ENCODE data around the gene MDGA2. TPM values are rescaled to one million over a fixed set of nuclear protein-coding genes. Genes with fewer than 3 reads are reported as not detected.

Gene MDGA2
- total and polyA plus RNA-seq, 8 donors = 0.14 to 2.9 TPM; not detected in 6

DNA sequence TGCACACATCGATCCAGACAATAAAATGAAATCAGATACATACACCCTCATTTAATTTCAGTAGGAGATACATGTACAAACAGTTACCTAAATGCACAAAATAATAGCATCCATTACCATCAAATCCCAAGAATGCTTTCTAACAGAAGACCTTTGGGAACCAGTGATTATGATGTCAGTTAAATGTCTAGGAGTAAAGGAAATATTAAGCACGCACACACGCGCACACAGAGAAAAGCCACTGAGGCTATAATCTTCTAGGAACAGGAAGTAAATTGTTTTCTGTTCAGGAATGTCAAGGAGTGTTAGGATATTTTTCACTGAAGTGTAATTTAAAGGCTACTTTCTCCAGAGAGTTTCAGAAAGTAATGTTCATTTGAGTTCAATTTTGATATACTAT, 250.1 kb downstream of the MDGA2 start:
- Histone ChIP-seq H3K4me1 (no peaks in the 10 kb centered on the region), H3K27ac (no peak overlapping the region), H3K27me3 (no peaks in the 10 kb centered on the region), H3K36me3 (no peaks in the 10 kb centered on the region), H3K9me3 (no peaks in the 10 kb centered on the region), H3K4me3 (no peak overlapping the region)
- intact Hi-C loops (cut with DNase I; ENCODE audit: low total_unique reads) = no loop called here
- DNase-seq = no peak
- WGBS, 5 donors = 73 to 85% (median 80%) methylated on average over 4 of the region's 4 CpGs
- TF ChIP-seq EP300 (IDR thresholded peaks at IDR 0.05) (no peak), POLR2A (IDR thresholded peaks at IDR 0.05) (no peak), POLR2AphosphoS5 (IDR thresholded peaks at IDR 0.05) (no peak)
- TF ChIP-seq, protein P1, sequence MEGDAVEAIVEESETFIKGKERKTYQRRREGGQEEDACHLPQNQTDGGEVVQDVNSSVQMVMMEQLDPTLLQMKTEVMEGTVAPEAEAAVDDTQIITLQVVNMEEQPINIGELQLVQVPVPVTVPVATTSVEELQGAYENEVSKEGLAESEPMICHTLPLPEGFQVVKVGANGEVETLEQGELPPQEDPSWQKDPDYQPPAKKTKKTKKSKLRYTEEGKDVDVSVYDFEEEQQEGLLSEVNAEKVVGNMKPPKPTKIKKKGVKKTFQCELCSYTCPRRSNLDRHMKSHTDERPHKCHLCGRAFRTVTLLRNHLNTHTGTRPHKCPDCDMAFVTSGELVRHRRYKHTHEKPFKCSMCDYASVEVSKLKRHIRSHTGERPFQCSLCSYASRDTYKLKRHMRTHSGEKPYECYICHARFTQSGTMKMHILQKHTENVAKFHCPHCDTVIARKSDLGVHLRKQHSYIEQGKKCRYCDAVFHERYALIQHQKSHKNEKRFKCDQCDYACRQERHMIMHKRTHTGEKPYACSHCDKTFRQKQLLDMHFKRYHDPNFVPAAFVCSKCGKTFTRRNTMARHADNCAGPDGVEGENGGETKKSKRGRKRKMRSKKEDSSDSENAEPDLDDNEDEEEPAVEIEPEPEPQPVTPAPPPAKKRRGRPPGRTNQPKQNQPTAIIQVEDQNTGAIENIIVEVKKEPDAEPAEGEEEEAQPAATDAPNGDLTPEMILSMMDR (IDR thresholded peaks at IDR 0.05) = no peak

DNA sequence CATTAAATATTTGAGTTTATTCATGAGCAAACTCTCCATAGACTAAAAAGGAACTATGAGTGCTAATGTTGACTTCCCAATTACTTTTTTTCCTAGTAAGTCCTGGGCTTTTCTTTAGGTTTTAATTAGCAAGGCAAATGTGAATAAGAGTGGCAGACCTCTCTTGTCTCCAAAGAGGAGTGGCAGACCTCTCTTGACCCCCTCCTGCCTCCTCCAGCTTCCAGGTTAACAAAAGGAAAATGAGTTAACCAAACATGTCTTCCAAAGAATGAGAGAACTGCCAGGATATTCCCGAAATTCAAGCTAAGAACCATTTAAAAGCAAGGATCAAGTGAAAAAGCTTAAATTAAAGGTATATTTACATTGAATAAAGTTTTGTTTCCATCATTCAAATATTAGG, 253.2 kb downstream of the MDGA2 start:
- Histone ChIP-seq H3K36me3 (no peaks in the 10 kb centered on the region), H3K27ac (no peak overlapping the region), H3K4me1 (no peaks in the 10 kb centered on the region), H3K27me3 (no peaks in the 10 kb centered on the region), H3K9me3 (no peaks in the 10 kb centered on the region), H3K4me3 (no peak overlapping the region)
- intact Hi-C loops (cut with DNase I; ENCODE audit: low total_unique reads) = no loop called here
- no peak for DNase-seq
- TF ChIP-seq POLR2AphosphoS5 (IDR thresholded peaks at IDR 0.05) (no peak), EP300 (IDR thresholded peaks at IDR 0.05) (no peak), POLR2A (IDR thresholded peaks at IDR 0.05) (no peak)
- TF ChIP-seq, protein P1 (IDR thresholded peaks at IDR 0.05) = no peak
- WGBS, 5 donors = 24 to 51% (median 46%) methylated on average over 1 of the region's 1 CpG

DNA sequence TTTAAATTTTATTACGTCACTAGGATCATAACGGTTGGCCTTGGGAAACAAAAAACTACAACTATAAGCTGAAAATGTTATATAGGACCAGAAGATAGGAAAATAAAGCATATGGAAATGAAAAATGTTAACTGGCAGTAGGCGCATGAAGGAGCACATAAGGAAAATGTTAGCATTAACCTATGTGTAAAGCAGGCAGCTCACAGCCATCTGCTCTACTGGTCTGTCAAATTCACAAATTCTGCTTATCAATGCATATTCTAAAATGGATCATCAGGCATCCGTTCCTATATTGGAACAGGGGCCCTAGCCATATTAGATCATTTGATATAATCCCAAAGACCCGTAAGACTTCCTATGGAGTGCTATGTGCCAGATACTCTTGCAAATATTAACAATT, 263.9 kb downstream of the MDGA2 start:
- 87 to 95% (median 91%) methylated on average over 5 of the region's 5 CpGs for WGBS, 5 donors
- H3K4me1 ChIP-seq = no peaks in the 10 kb centered on the region
- no peak overlapping the region for H3K27ac ChIP-seq
- H3K4me3 ChIP-seq = no peak overlapping the region
- TF ChIP-seq POLR2AphosphoS5 (IDR thresholded peaks at IDR 0.05) (no peak), POLR2A (IDR thresholded peaks at IDR 0.05) (no peak), EP300 (IDR thresholded peaks at IDR 0.05) (no peak)
- TF ChIP-seq, protein P1 (IDR thresholded peaks at IDR 0.05) = no peak
- no peak for DNase-seq
- intact Hi-C loops (cut with DNase I; ENCODE audit: low total_unique reads) = no loop called here
- H3K36me3 ChIP-seq = no peaks in the 10 kb centered on the region
- H3K27me3 ChIP-seq = no peaks in the 10 kb centered on the region
- H3K9me3 ChIP-seq = peaks cover 0 to 4% (median 0%) of the 10 kb centered on the region in 4 donors

DNA sequence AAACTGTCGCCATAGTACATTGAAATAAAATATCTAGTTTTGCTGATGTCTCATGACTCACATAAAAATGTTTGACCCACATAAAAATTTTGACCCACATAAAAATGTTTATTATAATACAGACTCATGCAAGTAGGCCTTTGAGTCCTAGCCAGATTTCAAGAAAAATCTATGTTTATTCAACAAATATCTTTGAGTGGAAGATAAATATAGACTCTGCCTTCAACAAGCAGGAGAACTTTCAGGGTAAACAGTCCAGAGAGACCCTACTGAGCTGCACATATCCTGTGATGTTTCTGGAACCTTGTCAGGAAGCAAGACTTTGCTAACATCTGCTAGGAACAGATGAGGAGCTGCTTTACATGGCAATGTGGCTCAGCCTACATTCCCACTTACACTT, 283.1 kb downstream of the MDGA2 start:
- 57 to 68% (median 62%) methylated on average over 1 of the region's 1 CpG for WGBS, 5 donors
- no peaks in the 10 kb centered on the region for H3K9me3 ChIP-seq
- intact Hi-C loops (cut with DNase I; ENCODE audit: low total_unique reads) = no loop called here
- no peaks in the 10 kb centered on the region for H3K36me3 ChIP-seq
- DNase-seq = peak in 1 of 2 donors; percentile 43
- no peak overlapping the region for H3K4me3 ChIP-seq
- H3K4me1 ChIP-seq = no peaks in the 10 kb centered on the region
- H3K27me3 ChIP-seq = no peaks in the 10 kb centered on the region
- TF ChIP-seq, protein P1 (IDR thresholded peaks at IDR 0.05) = no peak
- TF ChIP-seq EP300 (IDR thresholded peaks at IDR 0.05) (no peak), POLR2AphosphoS5 (IDR thresholded peaks at IDR 0.05) (no peak), POLR2A (IDR thresholded peaks at IDR 0.05) (no peak)
- H3K27ac ChIP-seq = no peak overlapping the region

Measured in stomach (tissue), 9 donors.